Lower lobe of right lung (tissue), 2 donors: Measurements from ENCODE around the gene PTH2. TPM values are rescaled to one million over a fixed set of nuclear protein-coding genes. Genes with fewer than 3 reads are reported as not detected.

ENCODE experiments used
- ATAC-seq, 2 donors: fragments of 200-7000 bp; cut with Tn5 transposase; one replicate each; pipeline ENCODE4 v1.9.1; 2020 to 2022; ENCODE audit warnings: mild to moderate bottlenecking in 2 of 2, moderate library complexity in 2 of 2
- DNase-seq: peaks from one replicate; pipeline ENCODE4 v3.0.0-alpha.2; 2020
- H3K27ac ChIP-seq: fragments of 200-600 bp; one replicate; pipeline ENCODE4 v1.8.0; 2022
- H3K27me3 ChIP-seq: fragments of 200-600 bp; one replicate; pipeline ENCODE4 v1.8.0; 2022; ENCODE audit warnings: low read depth
- H3K36me3 ChIP-seq: fragments of 200-600 bp; one replicate; pipeline ENCODE4 v1.8.0; 2022; ENCODE audit warnings: mild to moderate bottlenecking
- H3K4me1 ChIP-seq: fragments of 200-600 bp; one replicate; pipeline ENCODE4 v1.8.0; 2022
- H3K4me3 ChIP-seq: fragments of 200-600 bp; one replicate; pipeline ENCODE4 v1.8.0; 2022; ENCODE audit warnings: mild to moderate bottlenecking
- H3K9me3 ChIP-seq: fragments of 200-600 bp; one replicate; pipeline ENCODE4 v1.8.0; 2022
- CTCF ChIP-seq: fragments of 200-600 bp; IDR thresholded peaks from one replicate; pipeline ENCODE4 v1.8.0; 2022; ENCODE audit warnings: antibody characterized with exemption, mild to moderate bottlenecking
- intact Hi-C: fragments of 100-400 bp; cut with DNase I; formaldehyde crosslinking; loops from one replicate; pipeline ENCODE4 v1.11.0; 2022
- total RNA-seq: library from RNA; stranded (reverse); fragmentation: NEBNext Ultra II Directional; extraction: Animal tissue kit (Norgen Biotek cat#: 25700); gene quantifications from one replicate; pipeline ENCODE4 v1.2.1, GENCODE V29; 2021
- donor health status: DM: no; HTN: yes; CAD: no; lungs with severe emphysema.

PTH2 gene
- total RNA-seq, 1 donor from 2014 or later: not detected

GRCh38 chr19:49391581-49392399 lies 31.5 kb downstream of the PTH2 start:
- TF ChIP-seq CTCF: peak; percentile 85
- Histone ChIP-seq H3K9me3 (no peaks in the 10 kb centered on the region), H3K4me3 (no peak overlapping the region), H3K36me3 (no peaks in the 10 kb centered on the region), H3K27me3 (no peaks in the 10 kb centered on the region), H3K27ac (no peak overlapping the region), H3K4me1 (no peaks in the 10 kb centered on the region)
- ATAC-seq (peak; percentile 78 to 85), DNase-seq (peak; percentile 81)
- intact Hi-C loops: loop anchor here (10.0 kb wide), 1 partner anchor 53 kb away; the partner anchor contains the start of gene SLC17A7

GRCh38 chr19:49390929-49391359 lies 32.3 kb downstream of the PTH2 start:
- Histone ChIP-seq H3K4me3 (no peak overlapping the region), H3K4me1 (no peaks in the 10 kb centered on the region), H3K27me3 (no peaks in the 10 kb centered on the region), H3K27ac (no peak overlapping the region), H3K9me3 (no peaks in the 10 kb centered on the region), H3K36me3 (no peaks in the 10 kb centered on the region)
- TF ChIP-seq CTCF: no peak
- intact Hi-C loops: loop anchor here (10.0 kb wide), 1 partner anchor 54 kb away; the partner anchor contains the start of gene SLC17A7
- DNase-seq (no peak), ATAC-seq (no peak)

- intact Hi-C loops: loop anchor here (10.0 kb wide), 1 partner anchor 54 kb away; the partner anchor contains the start of gene SLC17A7
- DNase-seq (no peak), ATAC-seq (no peak)
- H3K27me3 ChIP-seq: no peaks in the 10 kb centered on the region
- no peak for TF ChIP-seq CTCF
- H3K4me1 ChIP-seq: no peaks in the 10 kb centered on the region
- H3K9me3 ChIP-seq: no peaks in the 10 kb centered on the region
- H3K27ac ChIP-seq: no peak overlapping the region
- no peaks in the 10 kb centered on the region for H3K36me3 ChIP-seq
- no peak overlapping the region for H3K4me3 ChIP-seq
Observed at GRCh38 chr19:49390131-49390928, 32.9 kb downstream of the PTH2 start.

GRCh38 chr19:49389406-49389805 lies 33.8 kb downstream of the PTH2 start:
- Histone ChIP-seq H3K27me3 (no peaks in the 10 kb centered on the region), H3K4me1 (no peaks in the 10 kb centered on the region), H3K4me3 (no peak overlapping the region), H3K27ac (no peak overlapping the region), H3K9me3 (no peaks in the 10 kb centered on the region), H3K36me3 (no peaks in the 10 kb centered on the region)
- ATAC-seq (no peak), DNase-seq (no peak)
- no peak for TF ChIP-seq CTCF
- intact Hi-C loops: no loop called here

GRCh38 chr19:49387936-49388372 lies 35.3 kb downstream of the PTH2 start, which contains the start of gene KASH5:
KASH5 (plus strand) TSS chr19:49388249; CDS start chr19:49390884, 2,635 bp downstream.
- peak; percentile 81 to 88 for ATAC-seq
- TF ChIP-seq CTCF: no peak
- Histone ChIP-seq H3K4me1 (no peaks in the 10 kb centered on the region), H3K36me3 (no peaks in the 10 kb centered on the region), H3K9me3 (peaks cover 1% of the 10 kb centered on the region), H3K4me3 (peak within 1 kb of the TSS; percentile 29), H3K27me3 (no peaks in the 10 kb centered on the region), H3K27ac (no peak within 1 kb of the TSS)
- intact Hi-C loops: no loop called here
- DNase-seq: peak; percentile 90
